Erythroblast (primary cell): ENCODE measurements around the gene BRF1.

Experiments
- GATA1 ChIP-seq: IDR thresholded peaks from 2 replicates; pipeline ENCODE4 v1.6.1; 2011; ENCODE audit warnings: low read depth, mild to moderate bottlenecking, control low read depth, low read length, moderate library complexity
- POLR2A ChIP-seq: IDR thresholded peaks from 2 replicates; pipeline ENCODE4 v1.6.1; 2011; ENCODE audit warnings: mild to moderate bottlenecking, low read length

DNA sequence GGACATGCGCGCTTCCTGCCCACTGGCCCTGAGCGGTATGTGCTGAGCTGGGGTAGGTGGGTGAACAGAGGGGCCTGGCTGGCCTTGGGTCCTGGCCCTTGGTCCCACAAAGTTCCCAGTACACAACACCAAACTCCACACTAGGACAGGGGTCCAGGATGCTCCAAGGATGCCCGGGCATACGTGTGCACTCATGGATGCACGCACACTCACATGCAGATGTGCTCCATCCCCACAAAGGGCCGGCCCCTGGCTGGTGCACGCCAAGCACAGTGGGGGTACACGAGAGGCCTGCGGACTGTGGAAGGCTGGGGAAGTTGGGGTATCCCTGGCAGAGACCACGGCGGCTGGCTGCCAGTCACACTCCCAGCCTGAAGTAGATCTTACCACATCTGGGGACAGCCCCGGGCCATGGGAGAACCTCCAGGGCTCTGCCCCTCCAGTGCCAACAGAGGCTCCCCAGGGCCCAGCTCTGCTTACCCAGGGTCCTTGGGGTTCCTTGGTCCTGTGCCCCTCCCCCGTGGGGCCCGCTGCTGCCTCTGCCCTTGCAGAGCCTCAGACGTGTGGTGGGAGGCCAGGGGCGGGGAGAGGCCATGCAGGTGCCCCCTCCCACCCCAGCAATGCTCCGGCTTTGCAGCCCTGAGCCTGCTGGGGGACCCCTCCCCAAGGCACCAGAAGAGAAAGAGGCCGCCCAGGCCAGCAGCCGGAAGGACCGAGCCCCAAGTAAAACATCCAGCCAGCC, 95.7 kb downstream of the BRF1 start:
- TF ChIP-seq POLR2A = no peak
- no peak for TF ChIP-seq GATA1
